K562 (cell line): Measurements from ENCODE around the gene GRIP1. TPM values are rescaled to one million over a fixed set of nuclear protein-coding genes. Genes with fewer than 3 reads are reported as not detected.

ENCODE experiments used
- ATAC-seq: fragments of 200-7000 bp; cut with Tn5 transposase; 3 replicates; pipeline ENCODE4 v1.9.1; 2020; ENCODE audit warnings: moderate library complexity
- BruUV-seq: library from RNA; stranded (reverse); fragments of 400-500 nt; replicated peaks from 2 replicates; lab custom pipeline; 2021; lab: Mats Ljungman, UMichigan
- CTCF ChIA-PET: fragments of 300-600 bp; formaldehyde crosslinking; extraction: SDS; loops from one replicate; lab custom pipeline; 2021; ENCODE audit warnings: low intra/inter-chr PET ratio; lab: Yijun Ruan, JAX
- POLR2A ChIA-PET: fragments of 300-600, 350-650 bp; sonication (Branson Sonifier 250); formaldehyde crosslinking; extraction: SDS; loops from one replicate; lab custom pipeline; 2021; ENCODE audit warnings: antibody characterized with exemption, inconsistent platforms; lab: Yijun Ruan, JAX
- DNase-seq, 4 experiments: peaks; one replicate each; pipeline versions ENCODE4 v3.0.0 to v3.0.0-alpha.2; 2011 to 2018; ENCODE audit warnings: low spot score in 3 of 4, mixed read lengths in 3 of 4; ENCODE audit errors: extremely low read depth in 1 of 4
- FAIRE-seq: peaks from 2 replicates; lab custom pipeline; 2011; peaks lifted over from hg19 to GRCh38; lab: Jason Lieb, UNC
- H2AFZ ChIP-seq: 2 replicates; pipeline ENCODE4 v1.6.0; 2011; ENCODE audit warnings: low read depth, low read length, control low read depth, inconsistent platforms
- H3K27ac ChIP-seq: fragments of 200-600 bp; 3 replicates; pipeline ENCODE4 v1.8.0; 2011; ENCODE audit warnings: low read depth, mild to moderate bottlenecking, control low read depth, inconsistent platforms, low read length, moderate library complexity, mixed read lengths; ENCODE audit errors: extremely low read depth
- H3K27me3 ChIP-seq, 2 experiments: fragments of 300-600 bp in 1 of 2; 2 replicates in 1 of 2; 3 replicates in 1 of 2; pipeline versions ENCODE4 v1.6.0 to v1.8.0; 2011; ENCODE audit warnings: inconsistent platforms in 2 of 2, low read length in 2 of 2, mild to moderate bottlenecking in 1 of 2, mixed read lengths in 1 of 2, moderate library complexity in 1 of 2; ENCODE audit not compliant: control insufficient read depth in 2 of 2, insufficient read depth in 2 of 2
- H3K36me3 ChIP-seq: fragments of 300-600 bp; 3 replicates; pipeline ENCODE4 v1.8.0; 2011; ENCODE audit warnings: mild to moderate bottlenecking, low read length, inconsistent platforms; ENCODE audit not compliant: control insufficient read depth, insufficient read depth
- H3K4me1 ChIP-seq, 2 experiments: fragments of 200-600 bp in 1 of 2; replicated peaks in 1 of 2; 2 replicates in 1 of 2; 3 replicates in 1 of 2; pipeline versions ENCODE4 v1.5.1 to v1.8.0; 2011; ENCODE audit warnings: inconsistent platforms in 2 of 2, low read length in 2 of 2, mild to moderate bottlenecking in 1 of 2, mixed read lengths in 1 of 2, moderate library complexity in 1 of 2; ENCODE audit not compliant: control insufficient read depth in 2 of 2, insufficient read depth in 2 of 2
- H3K4me2 ChIP-seq: 2 replicates; pipeline ENCODE4 v1.6.1; 2011; ENCODE audit warnings: low read length, control low read depth, inconsistent platforms, mixed read lengths; ENCODE audit not compliant: insufficient read depth
- H3K4me3 ChIP-seq: fragments of 200-600 bp; sonication (generic), shearing (Covaris generic); 2 replicates; pipeline ENCODE4 v1.5.1; 2016; ENCODE audit warnings: control low read depth, inconsistent platforms
- H3K79me2 ChIP-seq: fragments of 200-600 bp; 3 replicates; pipeline ENCODE4 v1.8.0; 2011; ENCODE audit warnings: low read length, inconsistent platforms; ENCODE audit not compliant: control insufficient read depth, insufficient read depth
- H3K9ac ChIP-seq, 2 experiments: 2 replicates each; pipeline versions ENCODE4 v1.6.0 to v1.6.1; 2011; ENCODE audit warnings: low read depth in 2 of 2, low read length in 2 of 2, control low read depth in 1 of 2, inconsistent platforms in 1 of 2, mild to moderate bottlenecking in 1 of 2, mixed read lengths in 1 of 2; ENCODE audit not compliant: insufficient read depth in 1 of 2
- H3K9me1 ChIP-seq: one replicate; pipeline ENCODE4 v1.6.0; 2011; ENCODE audit warnings: inconsistent platforms, mild to moderate bottlenecking, low read length, moderate library complexity; ENCODE audit not compliant: control insufficient read depth, insufficient read depth
- H3K9me3 ChIP-seq: replicated peaks from 2 replicates; pipeline ENCODE4 v1.5.1; 2011; ENCODE audit warnings: low read depth, low read length, inconsistent platforms; ENCODE audit not compliant: control insufficient read depth, insufficient read depth
- H4K20me1 ChIP-seq: replicated peaks from 2 replicates; pipeline ENCODE4 v1.6.1; 2011; ENCODE audit warnings: low read length, inconsistent platforms, mixed read lengths; ENCODE audit not compliant: control insufficient read depth, insufficient read depth
- ARHGAP35 ChIP-seq: fragments of 450-650 bp; IDR thresholded peaks from 2 replicates; pipeline ENCODE4 v1.6.1; 2018; ENCODE audit not compliant: partially characterized antibody
- FOXM1 ChIP-seq, 2 experiments: fragments of 450-650 bp in 1 of 2; sonication (generic) in 1 of 2; formaldehyde crosslinking in 1 of 2; IDR thresholded peaks; 2 replicates each; pipeline versions ENCODE4 v1.6.1 to v1.9.0; 2017 to 2022; ENCODE audit warnings: low read depth in 2 of 2, mild to moderate bottlenecking in 2 of 2, missing genetic modification reagents in 1 of 2, moderate library complexity in 1 of 2
- HNRNPL ChIP-seq: fragments of 200-400 bp; formaldehyde crosslinking; IDR thresholded peaks from 2 replicates; pipeline ENCODE4 v1.6.1; 2017; ENCODE audit warnings: low read depth, mild to moderate bottlenecking, low read length
- HNRNPLL ChIP-seq: fragments of 200-400 bp; formaldehyde crosslinking; IDR thresholded peaks from 2 replicates; pipeline ENCODE4 v1.6.1; 2017; ENCODE audit warnings: low read length, low read depth, mild to moderate bottlenecking; ENCODE audit not compliant: poor library complexity, severe bottlenecking
- KAT7 ChIP-seq: sonication (generic); formaldehyde crosslinking; IDR thresholded peaks from 2 replicates; pipeline ENCODE4 v1.8.0; 2022; ENCODE audit warnings: missing genetic modification reagents, mild to moderate bottlenecking, borderline replicate concordance
- KDM5B ChIP-seq: fragments of 200-600 bp; sonication (generic); IDR thresholded peaks from 2 replicates; pipeline ENCODE4 v1.6.1; 2012; ENCODE audit warnings: low read depth, mild to moderate bottlenecking, moderate library complexity, low read length, control low read depth, inconsistent platforms; ENCODE audit not compliant: insufficient replicate concordance
- MTA1 ChIP-seq: fragments of 450-650 bp; IDR thresholded peaks from 2 replicates; pipeline ENCODE4 v1.6.1; 2017; ENCODE audit warnings: borderline replicate concordance
- PCBP2 ChIP-seq: fragments of 200-400 bp; formaldehyde crosslinking; IDR thresholded peaks from 2 replicates; pipeline ENCODE4 v1.6.1; 2018; ENCODE audit warnings: low read length, low read depth, mild to moderate bottlenecking, moderate library complexity; ENCODE audit not compliant: poor library complexity, severe bottlenecking
- SMARCC2 ChIP-seq: fragments of 450-650 bp; IDR thresholded peaks from 2 replicates; pipeline ENCODE4 v1.6.1; 2017; ENCODE audit warnings: antibody characterized with exemption, moderate library complexity, mild to moderate bottlenecking, low read depth
- ZNF175 ChIP-seq: fragments of 200-800 bp; sonication (Bioruptor generic); IDR thresholded peaks from 2 replicates; pipeline ENCODE4 v1.6.1; 2016; ENCODE audit warnings: low read depth, mild to moderate bottlenecking, missing genetic modification characterization, missing compliant biosample characterization
- in situ Hi-C: fragments of 300-500 bp; cut with MboI; formaldehyde crosslinking; loops from 4 replicates; pipeline ENCODE4 v1.15.0; 2018; ENCODE audit warnings: inconsistent platforms, mixed read lengths
- intact Hi-C: fragments of 100-400 bp; cut with micrococcal nuclease; formaldehyde crosslinking; loops from 2 replicates; pipeline ENCODE4 v1.14.2; 2022
- polyA plus RNA-seq, 8 experiments: library from polyadenylated mRNA; depleted of rRNA in 4 of 8; stranded (reverse) in 5 of 8; unstranded in 3 of 8; fragments of >200 nt; fragmentation: Nextera tagmentation in 2 of 8; fragmentation: Illumina TruSeq in 1 of 8; extraction: Ambion mirVana in 2 of 8; extraction: Trizol in 1 of 8; gene quantifications; 2 replicates each; pipeline versions ENCODE4 v1.2.1 to v1.2.3, GENCODE V29; 2011 to 2014; ENCODE audit warnings: inconsistent platforms in 1 of 8, missing spikeins in 1 of 8
- total RNA-seq, 7 experiments: library from RNA; depleted of rRNA in 6 of 7; stranded (reverse); fragments of >200 nt in 6 of 7; fragmentation: Illumina TruSeq in 2 of 7; extraction: Trizol in 2 of 7; gene quantifications; 2 replicates each; pipeline versions ENCODE4 v1.2.1 to v1.2.3, GENCODE V29; 2011 to 2021; ENCODE audit warnings: low replicate concordance in 1 of 7
- TF ChIP-seq, protein P1 (sequence below): fragments of 450-650 bp; IDR thresholded peaks from 2 replicates; pipeline ENCODE4 v1.6.1; 2016; ENCODE audit warnings: low read depth, mild to moderate bottlenecking, moderate library complexity
- TF ChIP-seq, protein P2 (sequence below): sonication (generic); formaldehyde crosslinking; IDR thresholded peaks from 2 replicates; pipeline ENCODE4 v1.5.0; 2020; ENCODE audit warnings: missing genetic modification reagents
- TF ChIP-seq, protein P3 (sequence below): sonication (generic); formaldehyde crosslinking; IDR thresholded peaks from 2 replicates; pipeline ENCODE4 v1.8.0; 2023; ENCODE audit warnings: mild to moderate bottlenecking, missing genetic modification reagents
- TF ChIP-seq, protein P4 (sequence below): fragments of 450-650 bp; formaldehyde crosslinking; IDR thresholded peaks from 2 replicates; pipeline ENCODE4 v1.4.0; 2022; ENCODE audit warnings: missing genetic modification characterization
- TF ChIP-seq, protein P5 (sequence below): fragments of 250-450 bp; sonication (Bioruptor Pico); IDR thresholded peaks from 2 replicates; pipeline ENCODE4 v1.4.0; 2020; ENCODE audit warnings: borderline replicate concordance

The GRIP1 gene
- total and polyA plus RNA-seq, 9 of the 15 experiments (the other 6 are each of a cell fraction or from before 2014, with no cell fraction given): 0.28 to 1.2 (median 0.45) TPM

DNA sequence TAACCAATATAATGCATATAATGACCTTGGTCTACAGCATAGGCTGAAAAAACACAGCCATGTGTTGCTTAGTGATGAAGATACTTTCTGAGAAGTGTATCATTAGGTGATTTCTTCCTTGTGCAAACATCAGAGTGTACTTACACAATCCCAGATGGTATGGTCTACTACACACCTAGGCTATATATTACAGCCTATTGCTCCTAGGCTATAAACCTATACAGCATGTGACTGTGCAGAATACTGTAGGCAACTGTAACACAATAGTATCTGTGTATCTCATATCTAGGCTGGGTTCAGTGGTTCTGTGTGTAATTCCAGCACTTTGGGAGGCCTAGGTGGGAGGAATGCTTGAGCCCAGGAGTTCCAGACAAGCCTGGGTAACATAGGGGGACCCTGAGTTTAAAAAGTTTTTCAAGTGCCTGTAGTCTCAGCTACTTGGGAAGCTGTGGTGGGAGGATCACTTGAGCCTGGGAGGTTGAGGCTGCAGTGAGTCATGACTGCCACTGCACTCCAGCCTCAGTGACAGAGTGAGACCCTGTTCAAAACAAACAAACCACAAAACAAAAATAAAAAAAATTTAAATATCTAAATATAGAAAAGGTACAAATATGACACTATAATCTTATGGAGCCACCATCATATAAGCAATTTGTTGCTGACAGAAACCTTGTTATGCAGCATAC, 66.6 kb downstream of the GRIP1 start (continued):
- TF ChIP-seq FOXM1 (IDR thresholded peaks at IDR 0.05; ENCODE audit: low read depth) (no peak), FOXM1 (CRISPR knock-in tag; IDR thresholded peaks at IDR 0.05; ENCODE audit: low read depth) (no peak), KAT7 (CRISPR knock-in tag) (no peak), SMARCC2 (no peak), MTA1 (no peak), HNRNPL (no peak)
- TF ChIP-seq, protein P1, sequence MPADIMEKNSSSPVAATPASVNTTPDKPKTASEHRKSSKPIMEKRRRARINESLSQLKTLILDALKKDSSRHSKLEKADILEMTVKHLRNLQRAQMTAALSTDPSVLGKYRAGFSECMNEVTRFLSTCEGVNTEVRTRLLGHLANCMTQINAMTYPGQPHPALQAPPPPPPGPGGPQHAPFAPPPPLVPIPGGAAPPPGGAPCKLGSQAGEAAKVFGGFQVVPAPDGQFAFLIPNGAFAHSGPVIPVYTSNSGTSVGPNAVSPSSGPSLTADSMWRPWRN: no peak

DNA sequence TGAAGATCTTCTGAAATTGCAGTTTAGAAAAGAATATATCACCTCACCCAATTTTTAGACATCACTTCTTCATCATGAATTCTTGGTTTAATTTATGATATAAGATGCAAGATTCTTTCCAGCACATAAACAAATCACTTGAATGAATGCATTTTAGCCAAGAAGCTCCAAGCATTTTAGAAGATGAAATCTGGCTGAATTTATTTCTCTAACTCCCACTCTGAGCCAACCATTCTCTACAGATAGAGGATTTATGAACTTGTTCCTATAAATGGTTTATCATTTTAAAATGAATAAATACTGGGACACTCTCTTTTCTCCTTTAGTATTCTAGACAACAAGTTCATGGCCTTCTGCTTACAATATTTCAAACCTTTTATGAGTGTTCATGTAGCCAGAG, 71.7 kb downstream of the GRIP1 start:
- ChIA-PET CTCF (no interaction called here), POLR2A (no interaction called here)
- Histone ChIP-seq H4K20me1 (no peaks in the 10 kb centered on the region), H3K36me3 (no peaks in the 10 kb centered on the region), H3K9me1 (no peaks in the 10 kb centered on the region), H3K9ac (no peak overlapping the region), H3K4me1 (no peaks in the 10 kb centered on the region), H2AFZ (no peak overlapping the region), H3K27ac (no peak overlapping the region), H3K79me2 (no peaks in the 10 kb centered on the region), H3K4me3 (no peak overlapping the region), H3K4me2 (no peak overlapping the region), H3K27me3 (no peaks in the 10 kb centered on the region), H3K9me3 (no peaks in the 10 kb centered on the region)
- intact Hi-C loops (no loop called here), in situ Hi-C loops (no loop called here)
- FAIRE-seq (no peak), ATAC-seq (no peak), DNase-seq (no peak)
- no TSS peak for BruUV-seq
- TF ChIP-seq, protein P2, sequence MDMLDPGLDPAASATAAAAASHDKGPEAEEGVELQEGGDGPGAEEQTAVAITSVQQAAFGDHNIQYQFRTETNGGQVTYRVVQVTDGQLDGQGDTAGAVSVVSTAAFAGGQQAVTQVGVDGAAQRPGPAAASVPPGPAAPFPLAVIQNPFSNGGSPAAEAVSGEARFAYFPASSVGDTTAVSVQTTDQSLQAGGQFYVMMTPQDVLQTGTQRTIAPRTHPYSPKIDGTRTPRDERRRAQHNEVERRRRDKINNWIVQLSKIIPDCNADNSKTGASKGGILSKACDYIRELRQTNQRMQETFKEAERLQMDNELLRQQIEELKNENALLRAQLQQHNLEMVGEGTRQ (CRISPR knock-in tag): no peak
- no peak for TF ChIP-seq PCBP2
- no peak for TF ChIP-seq HNRNPLL
- TF ChIP-seq, protein P3, sequence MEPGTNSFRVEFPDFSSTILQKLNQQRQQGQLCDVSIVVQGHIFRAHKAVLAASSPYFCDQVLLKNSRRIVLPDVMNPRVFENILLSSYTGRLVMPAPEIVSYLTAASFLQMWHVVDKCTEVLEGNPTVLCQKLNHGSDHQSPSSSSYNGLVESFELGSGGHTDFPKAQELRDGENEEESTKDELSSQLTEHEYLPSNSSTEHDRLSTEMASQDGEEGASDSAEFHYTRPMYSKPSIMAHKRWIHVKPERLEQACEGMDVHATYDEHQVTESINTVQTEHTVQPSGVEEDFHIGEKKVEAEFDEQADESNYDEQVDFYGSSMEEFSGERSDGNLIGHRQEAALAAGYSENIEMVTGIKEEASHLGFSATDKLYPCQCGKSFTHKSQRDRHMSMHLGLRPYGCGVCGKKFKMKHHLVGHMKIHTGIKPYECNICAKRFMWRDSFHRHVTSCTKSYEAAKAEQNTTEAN (CRISPR knock-in tag): no peak
- TF ChIP-seq ARHGAP35: no peak
- TF ChIP-seq KDM5B: no peak
- TF ChIP-seq, protein P4, sequence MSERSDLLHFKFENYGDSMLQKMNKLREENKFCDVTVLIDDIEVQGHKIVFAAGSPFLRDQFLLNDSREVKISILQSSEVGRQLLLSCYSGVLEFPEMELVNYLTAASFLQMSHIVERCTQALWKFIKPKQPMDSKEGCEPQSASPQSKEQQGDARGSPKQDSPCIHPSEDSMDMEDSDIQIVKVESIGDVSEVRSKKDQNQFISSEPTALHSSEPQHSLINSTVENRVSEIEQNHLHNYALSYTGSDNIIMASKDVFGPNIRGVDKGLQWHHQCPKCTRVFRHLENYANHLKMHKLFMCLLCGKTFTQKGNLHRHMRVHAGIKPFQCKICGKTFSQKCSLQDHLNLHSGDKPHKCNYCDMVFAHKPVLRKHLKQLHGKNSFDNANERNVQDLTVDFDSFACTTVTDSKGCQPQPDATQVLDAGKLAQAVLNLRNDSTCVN (CRISPR knock-in tag): no peak
- no peak for TF ChIP-seq ZNF175
- TF ChIP-seq, protein P5, sequence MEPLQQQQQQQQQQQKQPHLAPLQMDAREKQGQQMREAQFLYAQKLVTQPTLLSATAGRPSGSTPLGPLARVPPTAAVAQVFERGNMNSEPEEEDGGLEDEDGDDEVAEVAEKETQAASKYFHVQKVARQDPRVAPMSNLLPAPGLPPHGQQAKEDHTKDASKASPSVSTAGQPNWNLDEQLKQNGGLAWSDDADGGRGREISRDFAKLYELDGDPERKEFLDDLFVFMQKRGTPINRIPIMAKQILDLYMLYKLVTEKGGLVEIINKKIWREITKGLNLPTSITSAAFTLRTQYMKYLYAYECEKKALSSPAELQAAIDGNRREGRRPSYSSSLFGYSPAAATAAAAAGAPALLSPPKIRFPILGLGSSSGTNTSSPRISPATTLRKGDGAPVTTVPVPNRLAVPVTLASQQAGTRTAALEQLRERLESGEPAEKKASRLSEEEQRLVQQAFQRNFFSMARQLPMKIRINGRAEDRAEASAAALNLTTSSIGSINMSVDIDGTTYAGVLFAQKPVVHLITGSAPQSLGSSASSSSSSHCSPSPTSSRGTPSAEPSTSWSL (CRISPR knock-in tag): no peak
